Measurements from ENCODE around the gene PACSIN1. TPM values are rescaled to one million over a fixed set of nuclear protein-coding genes. Genes with fewer than 3 reads are reported as not detected.
A peak's percentile ranks its signal among the peaks of the same experiment; 100 is the strongest.

The PACSIN1 gene
- total and polyA plus RNA-seq, 2 of the 4 experiments (the other 2 are of a cell fraction), result 0.02 TPM; not detected in 1

DNA sequence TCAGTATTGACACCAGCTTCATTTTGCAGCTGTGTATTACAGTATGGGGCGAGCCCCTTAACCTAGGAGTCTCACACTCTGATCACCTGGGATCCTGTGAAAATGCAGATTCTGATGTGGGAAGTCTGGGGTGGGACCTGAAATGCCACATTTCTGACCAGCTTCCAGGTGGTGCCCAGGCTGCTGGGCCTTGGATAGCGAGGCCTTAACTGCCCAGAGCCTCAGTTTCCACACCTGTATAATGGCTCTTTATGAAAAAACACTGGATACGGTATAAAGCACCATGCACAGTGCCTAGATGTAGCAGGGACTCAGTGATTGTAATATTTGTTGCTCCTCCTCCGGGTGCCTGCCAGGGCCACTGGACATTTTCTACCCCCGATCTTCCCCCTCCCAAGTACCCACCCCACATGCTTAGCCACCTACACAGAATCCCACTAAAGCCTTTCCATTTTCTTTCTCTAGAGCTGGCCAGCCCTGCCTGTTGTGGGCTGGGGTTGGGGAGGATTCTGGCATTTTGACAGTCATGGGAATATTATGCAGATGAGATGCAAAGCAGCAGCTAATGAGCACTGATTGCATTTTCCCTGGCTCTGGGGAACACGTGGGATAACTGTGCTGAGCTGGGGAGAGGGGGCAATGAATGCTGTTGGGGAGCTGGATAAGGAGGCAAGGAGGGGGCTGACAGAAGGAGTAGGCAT, 45.5 kb downstream of the PACSIN1 start:
- DNase-seq (no peak), ATAC-seq (ENCODE audit: low read depth) (no peak)
- Histone ChIP-seq H3K9me1 (ENCODE audit: insufficient read depth, low read length) (no peaks in the 10 kb centered on the region), H2BK15ac (ENCODE audit: low read depth, low read length) (no peak overlapping the region), H3K9ac (ENCODE audit: low read depth, low read length) (no peak overlapping the region), H3K4me1 (ENCODE audit: control insufficient read depth, insufficient read depth, low read length) (peaks cover 1% of the 10 kb centered on the region; the same call in 1 of the 2 replicates), H2BK120ac (ENCODE audit: low read depth, low read length) (no peak overlapping the region), H3K36me3 (ENCODE audit: control insufficient read depth, insufficient read depth, low read length) (no peaks in the 10 kb centered on the region), H2BK20ac (ENCODE audit: low read depth, low read length) (no peak overlapping the region), H3K4me2 (ENCODE audit: low read depth, low read length) (no peak overlapping the region), H3K27me3 (ENCODE audit: control insufficient read depth, insufficient read depth, low read length) (peaks cover 40% of the 10 kb centered on the region), H2BK5ac (ENCODE audit: low read depth, low read length, poor library complexity, severe bottlenecking) (no peak overlapping the region), H2AK9ac (replicated peaks; ENCODE audit: low read depth, low read length, poor library complexity) (peak overlapping the region; percentile 5), H4K20me1 (ENCODE audit: insufficient read depth, low read length) (no peaks in the 10 kb centered on the region), H4K8ac (ENCODE audit: low read depth in 2 of 2, low read length in 2 of 2) (no peak overlapping the region), H2AFZ (replicated peaks; ENCODE audit: low read length, poor library complexity) (no peak overlapping the region), H3K4ac (ENCODE audit: low read depth, low read length) (no peak overlapping the region), H2AK5ac (ENCODE audit: low read depth, low read length) (no peak overlapping the region), H3K27ac (ENCODE audit: insufficient read depth, low read length) (no peak overlapping the region), H3K18ac (ENCODE audit: low read depth, low read length) (no peak overlapping the region), H3K14ac (replicated peaks; ENCODE audit: low read depth, low read length) (no peak overlapping the region), H4K91ac (ENCODE audit: insufficient read depth, low read depth, low read length) (no peak overlapping the region), H3K4me3 (ENCODE audit: insufficient read depth, low read depth, low read length) (no peak overlapping the region), H4K5ac (ENCODE audit: low read depth, low read length) (no peak overlapping the region), H3K79me1 (ENCODE audit: low read depth in 1 of 2, low read length in 2 of 2) (no peaks in the 10 kb centered on the region), H3K56ac (ENCODE audit: extremely low read depth, insufficient read depth, low read length) (no peak overlapping the region), H3K23ac (ENCODE audit: low read depth, low read length) (no peak overlapping the region), H3K9me3 (ENCODE audit: control insufficient read depth, insufficient read depth, low read length) (0 out of 2 replicates have a peak, but pooled peaks cover 3% of the 10 kb centered on the region)
- intact Hi-C loops (cut with micrococcal nuclease) (no loop called here), dilution Hi-C loops (cut with HindIII; ENCODE audit: low sequenced_read_pairs, unreplicated experiment) (no loop called here), in situ Hi-C loops (cut with MboI; ENCODE audit: low sequenced_read_pairs) (no loop called here)
- WGBS, 2 experiments (ENCODE audit: extremely low coverage in 2 of 2, insufficient read length in 1 of 2), result 50% methylated on average over 2 of the region's 6 CpGs; no CpG with 5 or more reads in 1 of the 2 experiments
- TF ChIP-seq CHD1 (IDR thresholded peaks at IDR 0.05; ENCODE audit: low read depth, low read length) (no peak), MAFK (IDR thresholded peaks at IDR 0.05; ENCODE audit: low read depth, low read length) (no peak), FOS (IDR thresholded peaks at IDR 0.05; ENCODE audit: low read depth, low read length) (no peak), RAD21 (IDR thresholded peaks at IDR 0.05; ENCODE audit: low read length) (no peak), CEBPB (IDR thresholded peaks at IDR 0.05; ENCODE audit: low read depth, low read length) (no peak), RFX5 (IDR thresholded peaks at IDR 0.05; ENCODE audit: low read depth, low read length) (no peak), POLR2A (IDR thresholded peaks at IDR 0.05; ENCODE audit: low read depth, low read length) (no peak), BHLHE40 (IDR thresholded peaks at IDR 0.05; ENCODE audit: low read depth, low read length) (no peak), NFE2L2 (IDR thresholded peaks at IDR 0.05; ENCODE audit: low read depth, low read length) (no peak), MAZ (IDR thresholded peaks at IDR 0.05; ENCODE audit: borderline replicate concordance, low read depth, low read length) (no peak), SMC3 (IDR thresholded peaks at IDR 0.05; ENCODE audit: low read depth, low read length) (no peak)
- TF ChIP-seq, protein P1, sequence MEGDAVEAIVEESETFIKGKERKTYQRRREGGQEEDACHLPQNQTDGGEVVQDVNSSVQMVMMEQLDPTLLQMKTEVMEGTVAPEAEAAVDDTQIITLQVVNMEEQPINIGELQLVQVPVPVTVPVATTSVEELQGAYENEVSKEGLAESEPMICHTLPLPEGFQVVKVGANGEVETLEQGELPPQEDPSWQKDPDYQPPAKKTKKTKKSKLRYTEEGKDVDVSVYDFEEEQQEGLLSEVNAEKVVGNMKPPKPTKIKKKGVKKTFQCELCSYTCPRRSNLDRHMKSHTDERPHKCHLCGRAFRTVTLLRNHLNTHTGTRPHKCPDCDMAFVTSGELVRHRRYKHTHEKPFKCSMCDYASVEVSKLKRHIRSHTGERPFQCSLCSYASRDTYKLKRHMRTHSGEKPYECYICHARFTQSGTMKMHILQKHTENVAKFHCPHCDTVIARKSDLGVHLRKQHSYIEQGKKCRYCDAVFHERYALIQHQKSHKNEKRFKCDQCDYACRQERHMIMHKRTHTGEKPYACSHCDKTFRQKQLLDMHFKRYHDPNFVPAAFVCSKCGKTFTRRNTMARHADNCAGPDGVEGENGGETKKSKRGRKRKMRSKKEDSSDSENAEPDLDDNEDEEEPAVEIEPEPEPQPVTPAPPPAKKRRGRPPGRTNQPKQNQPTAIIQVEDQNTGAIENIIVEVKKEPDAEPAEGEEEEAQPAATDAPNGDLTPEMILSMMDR (conservative IDR thresholded peaks at IDR 0.05; ENCODE audit: low read depth, low read length), result no peak
- TF ChIP-seq, protein P2, sequence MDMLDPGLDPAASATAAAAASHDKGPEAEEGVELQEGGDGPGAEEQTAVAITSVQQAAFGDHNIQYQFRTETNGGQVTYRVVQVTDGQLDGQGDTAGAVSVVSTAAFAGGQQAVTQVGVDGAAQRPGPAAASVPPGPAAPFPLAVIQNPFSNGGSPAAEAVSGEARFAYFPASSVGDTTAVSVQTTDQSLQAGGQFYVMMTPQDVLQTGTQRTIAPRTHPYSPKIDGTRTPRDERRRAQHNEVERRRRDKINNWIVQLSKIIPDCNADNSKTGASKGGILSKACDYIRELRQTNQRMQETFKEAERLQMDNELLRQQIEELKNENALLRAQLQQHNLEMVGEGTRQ (IDR thresholded peaks at IDR 0.05; ENCODE audit: low read depth, low read length), result no peak
- TF ChIP-seq, protein P3, sequence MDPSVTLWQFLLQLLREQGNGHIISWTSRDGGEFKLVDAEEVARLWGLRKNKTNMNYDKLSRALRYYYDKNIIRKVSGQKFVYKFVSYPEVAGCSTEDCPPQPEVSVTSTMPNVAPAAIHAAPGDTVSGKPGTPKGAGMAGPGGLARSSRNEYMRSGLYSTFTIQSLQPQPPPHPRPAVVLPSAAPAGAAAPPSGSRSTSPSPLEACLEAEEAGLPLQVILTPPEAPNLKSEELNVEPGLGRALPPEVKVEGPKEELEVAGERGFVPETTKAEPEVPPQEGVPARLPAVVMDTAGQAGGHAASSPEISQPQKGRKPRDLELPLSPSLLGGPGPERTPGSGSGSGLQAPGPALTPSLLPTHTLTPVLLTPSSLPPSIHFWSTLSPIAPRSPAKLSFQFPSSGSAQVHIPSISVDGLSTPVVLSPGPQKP (IDR thresholded peaks at IDR 0.05; ENCODE audit: borderline replicate concordance, low read depth, low read length), result no peak
- CTCF ChIA-PET, result no interaction called here
- POLR2A ChIA-PET (ENCODE audit: unreplicated experiment), result no interaction called here
- BruUV-seq (replicated peaks), result no TSS peak
